ENCODE data around the gene ANXA10. TPM values are rescaled to one million over a fixed set of nuclear protein-coding genes. Genes with fewer than 3 reads are reported as not detected.
"Not testable (repeated sequence)": the region's sequence is repeated elsewhere in the genome, so short reads cannot be mapped to it uniquely, and the experiment has no call there.

ANXA10 gene
- total RNA-seq, 1 experiment from 2014 or later: 50.8 TPM

DNA sequence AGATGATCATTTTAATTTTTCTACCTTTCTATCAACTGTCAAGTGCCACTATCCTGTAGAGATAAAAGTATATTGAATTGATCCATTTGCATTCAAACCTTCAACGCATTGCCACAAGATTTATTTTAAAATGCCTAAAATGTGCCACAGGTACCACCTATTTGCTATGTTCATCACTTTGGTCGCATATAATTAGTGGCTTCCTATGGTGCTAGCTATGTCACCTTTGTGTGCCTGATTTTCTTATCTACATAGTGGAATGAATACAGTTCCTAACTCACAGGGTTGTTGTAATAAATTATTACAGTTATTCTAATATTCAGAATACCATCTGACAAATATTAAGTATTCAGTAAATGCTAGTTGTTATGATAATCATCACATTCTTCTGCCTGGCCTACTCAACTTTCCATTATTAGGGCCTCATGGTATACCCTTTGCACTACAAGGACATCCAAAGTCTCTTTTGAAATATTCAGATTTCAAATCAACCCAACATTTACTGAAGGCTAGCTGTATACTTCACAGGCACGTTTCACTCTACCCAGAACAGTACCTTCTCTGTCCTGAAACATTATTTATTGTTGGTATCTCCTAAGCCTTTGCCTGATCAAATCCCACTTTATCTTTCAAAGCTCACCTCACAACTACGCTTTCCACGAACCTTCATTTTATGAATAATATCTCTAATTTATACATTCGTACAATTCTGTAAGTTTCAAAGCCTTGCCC lies 62.4 kb downstream of the ANXA10 start:
- DNase-seq (ENCODE audit: low spot score): no peak

GRCh38 chr4:168162604-168163003 lies 70.3 kb downstream of the ANXA10 start:
- DNase-seq (ENCODE audit: low spot score): peak; percentile 7

GRCh38 chr4:168163106-168163505 lies 70.8 kb downstream of the ANXA10 start:
- DNase-seq (ENCODE audit: low spot score): no peak

DNA sequence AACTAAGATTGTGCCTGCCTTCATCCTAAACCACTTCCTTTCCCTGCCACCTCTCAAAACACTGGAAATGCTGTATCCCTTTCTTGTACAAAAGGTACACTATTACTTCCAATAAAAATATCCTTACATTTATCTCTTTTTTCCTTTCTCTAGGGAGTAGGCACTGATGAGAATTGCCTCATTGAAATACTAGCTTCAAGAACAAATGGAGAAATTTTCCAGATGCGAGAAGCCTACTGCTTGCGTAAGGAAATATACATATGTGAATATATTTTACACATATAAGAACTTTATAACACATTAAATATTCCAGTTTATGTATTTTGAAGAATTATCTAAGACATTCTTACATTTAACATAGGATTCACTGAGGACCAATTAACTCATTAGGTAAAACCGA lies 71.7 kb downstream of the ANXA10 start:
- DNase-seq (ENCODE audit: low spot score): no peak

DNA sequence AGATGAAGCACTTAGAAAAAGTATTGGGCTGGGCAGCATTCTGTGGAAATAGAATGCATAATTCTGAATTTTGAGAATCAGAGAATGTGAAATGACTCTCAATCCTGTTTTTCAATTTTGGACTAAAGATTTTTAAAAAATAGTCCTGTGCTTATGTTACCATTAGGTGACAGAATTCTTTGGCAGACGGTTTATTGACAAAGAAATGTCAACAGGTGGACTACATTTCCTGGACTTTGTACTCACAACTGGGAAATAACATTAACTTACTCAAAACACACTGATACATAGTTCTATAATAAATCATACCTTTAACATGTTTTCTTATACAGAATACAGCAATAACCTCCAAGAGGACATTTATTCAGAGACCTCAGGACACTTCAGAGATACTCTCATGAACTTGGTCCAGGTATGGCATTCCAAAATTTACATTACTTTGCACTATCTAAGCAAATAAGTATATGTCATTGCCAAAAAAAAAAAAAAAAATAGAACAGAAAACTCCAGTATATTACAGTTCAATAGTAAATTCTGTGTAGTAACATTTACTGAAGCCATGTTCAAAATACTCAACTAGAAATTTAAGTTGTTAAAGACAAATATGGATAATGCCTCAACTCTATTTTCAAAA lies 72.7 kb downstream of the ANXA10 start:
- peak; percentile 16 for DNase-seq (ENCODE audit: low spot score)

DNA sequence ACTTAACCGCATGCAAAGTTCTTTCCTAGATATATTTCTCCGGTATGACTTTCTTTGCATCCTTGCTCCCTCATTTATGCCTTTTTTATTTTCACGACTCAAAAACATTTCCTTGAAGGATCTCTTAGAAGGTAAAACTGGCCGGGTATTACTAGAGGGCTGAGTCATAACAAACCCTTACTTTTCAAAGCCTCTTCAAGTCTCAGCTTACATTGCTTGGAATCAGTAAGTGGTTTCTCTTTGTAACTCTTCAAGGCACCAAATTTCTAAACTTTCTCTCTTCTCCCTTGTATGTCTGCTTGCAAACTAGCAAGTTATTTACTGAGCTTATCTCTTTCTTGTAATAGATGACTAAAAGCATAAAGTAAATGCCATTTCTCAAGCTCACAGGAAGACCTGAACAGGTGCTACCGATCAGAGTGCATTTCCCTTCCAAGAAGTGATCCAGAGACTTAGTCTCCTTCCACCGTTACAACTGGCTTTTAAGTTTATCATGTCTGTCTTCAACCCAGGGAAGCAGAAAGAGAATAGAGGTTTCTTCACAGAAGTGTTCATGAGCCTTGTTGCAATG lies 75.5 kb downstream of the ANXA10 start:
- DNase-seq (ENCODE audit: low spot score): no peak

DNA sequence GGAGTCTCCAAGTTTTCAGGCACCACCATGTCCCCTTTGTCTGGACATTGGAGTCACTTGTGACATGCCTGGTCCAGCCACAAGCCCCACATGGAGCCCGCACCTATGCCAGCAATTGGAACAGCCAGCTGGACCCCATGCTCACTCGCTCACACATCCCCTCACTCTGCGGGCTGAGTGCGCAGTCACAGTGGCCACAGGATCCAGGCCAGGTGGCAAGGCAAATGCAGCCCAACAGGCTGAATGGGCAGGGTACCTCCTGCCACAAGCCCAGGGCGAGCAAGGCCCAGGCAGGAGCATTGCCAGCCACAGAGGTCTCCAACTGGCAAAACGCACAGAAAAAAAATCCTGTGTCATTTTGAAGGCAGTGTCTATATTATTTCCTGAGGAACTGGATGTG lies 82.0 kb downstream of the ANXA10 start:
- DNase-seq (ENCODE audit: low spot score): no peak

GRCh38 chr4:168177546-168178149 lies 85.3 kb downstream of the ANXA10 start:
- no peak for DNase-seq (ENCODE audit: low spot score)

DNA sequence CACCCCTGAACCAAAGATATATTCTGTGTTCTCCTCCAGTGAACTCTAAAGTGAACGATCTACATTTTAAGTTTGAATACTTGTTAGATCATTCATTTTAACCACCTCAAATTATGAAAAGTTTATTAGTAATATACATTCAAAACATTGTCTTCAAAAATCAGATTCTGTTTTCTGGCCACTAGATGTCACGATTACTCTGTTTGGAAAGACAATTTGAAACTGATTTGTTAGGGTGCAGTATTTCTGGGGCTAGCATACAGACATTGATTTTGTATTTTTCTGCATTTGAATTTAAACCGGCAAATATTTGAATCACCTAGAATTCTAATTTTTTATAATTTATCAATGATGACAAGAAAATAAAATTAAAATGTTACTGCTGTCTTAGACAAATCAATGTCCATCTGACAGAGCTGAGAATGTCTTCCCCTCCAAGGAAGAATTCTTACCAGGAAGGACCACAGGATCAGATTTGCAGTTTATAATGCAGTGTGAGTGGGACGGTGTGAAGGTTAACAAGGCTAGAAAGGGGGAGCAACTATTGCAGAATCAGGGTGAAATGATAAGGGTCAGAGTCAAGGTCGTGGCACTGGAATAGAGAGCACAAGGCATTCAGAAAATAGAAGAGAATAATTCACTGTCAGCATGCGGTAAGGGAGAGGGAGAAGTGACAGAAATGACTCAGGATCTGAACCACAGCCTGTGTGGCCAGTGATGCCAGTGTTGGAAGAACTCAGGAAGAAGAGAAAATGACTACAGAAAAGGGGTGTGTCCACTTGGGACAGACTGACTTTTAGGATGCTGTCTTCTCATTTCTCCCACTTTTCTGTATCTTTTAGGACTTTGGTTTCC lies 91.6 kb downstream of the ANXA10 start:
- DNase-seq (ENCODE audit: low spot score): peak; percentile 52

GRCh38 chr4:168188754-168189153 lies 96.4 kb downstream of the ANXA10 start:
- DNase-seq (ENCODE audit: low spot score): no peak

DNA sequence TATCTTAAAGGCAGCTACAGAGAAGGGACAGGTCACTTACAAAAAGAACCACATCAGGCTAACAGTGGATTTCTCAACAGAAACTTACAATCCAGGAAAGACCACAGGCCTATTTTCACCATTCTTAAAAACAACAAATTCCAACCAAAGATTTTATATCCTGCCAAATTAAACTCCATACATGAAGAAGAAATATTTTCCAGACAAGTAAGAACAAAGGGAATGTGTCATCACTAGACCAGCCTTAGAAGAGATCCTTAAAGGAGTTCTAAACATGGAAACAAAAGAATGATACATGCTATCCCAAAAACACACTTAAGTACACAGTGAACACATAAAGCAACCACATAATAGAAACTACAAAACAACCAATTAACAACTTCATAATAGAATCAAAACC lies 105.6 kb downstream of the ANXA10 start:
- DNase-seq (ENCODE audit: low spot score): no peak

DNA sequence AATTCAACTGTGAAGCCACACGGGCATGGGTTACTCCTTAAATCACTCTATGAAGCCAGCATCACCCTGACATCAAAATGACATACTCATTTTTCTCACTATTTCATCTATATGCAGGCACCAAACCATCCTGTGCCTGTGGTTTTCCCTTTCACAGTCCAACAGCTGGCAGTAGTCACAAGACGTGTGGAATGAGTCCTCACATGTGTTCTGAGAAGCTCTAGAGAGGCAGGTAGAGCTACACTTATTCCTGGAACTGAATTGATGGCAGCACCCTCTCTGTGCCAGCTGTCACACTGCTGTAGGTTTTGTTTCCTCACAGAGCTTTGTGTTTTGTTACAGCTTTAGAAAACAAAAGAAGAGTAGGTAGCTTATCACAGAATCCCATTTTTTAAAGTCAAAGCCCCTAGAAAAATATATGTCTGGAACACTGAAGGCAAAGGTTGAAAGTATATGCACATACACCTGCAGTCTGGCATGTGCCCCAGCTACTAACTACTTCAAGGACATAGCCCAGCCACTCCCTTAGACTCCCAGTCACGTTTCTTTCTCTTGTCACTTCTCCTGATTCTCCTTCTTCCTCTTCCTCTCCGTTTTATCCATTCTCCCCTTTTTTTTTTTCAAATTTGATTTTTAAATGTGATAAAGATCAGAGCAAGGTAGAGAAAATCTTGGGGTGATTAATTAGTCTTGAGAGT lies 107.1 kb downstream of the ANXA10 start:
- no peak for DNase-seq (ENCODE audit: low spot score)

- DNase-seq (ENCODE audit: low spot score): peak; percentile 9
These were observed 108.3 kb downstream of the ANXA10 start for GRCh38 chr4:168200685-168201084.

DNA sequence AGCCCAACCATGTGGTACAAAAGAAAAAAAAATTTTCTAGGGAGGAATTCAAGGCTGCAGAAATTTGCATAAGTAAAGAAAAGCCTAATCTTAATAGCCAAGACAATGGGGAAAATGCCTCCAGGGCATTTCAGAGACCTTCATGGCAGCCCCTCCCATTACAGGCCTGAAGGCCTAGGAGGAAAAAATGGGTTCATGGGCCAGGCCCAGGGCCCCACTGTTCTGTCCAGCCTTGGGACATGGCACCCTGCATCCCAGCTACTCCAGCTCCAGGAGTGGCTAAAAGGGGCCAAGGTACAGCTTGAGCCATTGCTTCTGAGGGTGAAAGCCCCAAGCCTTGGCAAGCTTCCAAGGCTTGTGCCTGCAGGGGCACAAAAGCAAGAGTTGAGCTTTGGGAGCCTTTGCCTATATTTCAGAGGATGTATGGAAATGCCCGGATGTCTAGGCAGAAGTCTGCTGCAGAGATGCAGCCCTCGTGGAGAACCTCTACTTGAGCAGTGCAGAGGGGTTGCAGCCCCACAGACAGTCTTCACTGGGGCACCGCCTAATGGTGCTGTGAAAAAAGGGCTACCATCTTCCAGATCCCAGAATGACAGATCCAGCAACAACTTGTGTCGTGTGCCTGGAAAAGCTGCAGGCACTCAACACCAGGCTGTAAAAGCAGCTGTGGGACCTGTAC lies 111.0 kb downstream of the ANXA10 start:
- no peak for DNase-seq (ENCODE audit: low spot score)

DNA sequence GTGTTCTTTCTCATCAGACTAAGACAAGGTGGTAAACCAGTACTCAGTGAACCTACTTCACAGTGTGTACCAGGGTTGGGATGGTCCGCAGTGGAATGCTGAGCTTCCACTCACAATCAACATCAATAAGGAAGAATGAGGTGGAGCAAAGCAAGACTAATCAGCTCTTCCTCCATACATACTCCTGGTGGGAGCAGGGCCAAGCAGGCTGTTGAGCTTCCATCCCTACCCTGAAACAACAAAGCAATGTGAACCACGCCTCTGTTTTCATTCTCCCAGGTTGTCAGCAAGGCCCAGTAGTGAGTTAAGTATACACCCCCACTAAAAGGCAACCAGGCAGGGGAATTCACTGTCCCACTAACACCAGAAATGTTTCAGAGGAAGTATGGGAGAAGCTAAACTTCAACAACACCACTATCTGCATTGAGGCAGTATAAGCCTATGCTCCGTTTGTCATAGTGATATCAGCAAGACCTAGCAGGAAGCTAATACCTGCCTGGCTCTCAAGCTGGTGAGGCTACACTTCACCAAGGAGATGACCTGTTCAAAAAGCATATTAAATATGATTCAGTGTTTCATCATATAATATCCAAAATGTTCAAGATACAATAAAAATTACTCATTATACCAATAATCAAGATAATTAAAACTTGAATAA lies 116.7 kb downstream of the ANXA10 start:
- DNase-seq (ENCODE audit: low spot score): no peak

GRCh38 chr4:168212656-168213055 lies 120.3 kb downstream of the ANXA10 start:
- no peak for DNase-seq (ENCODE audit: low spot score)

DNA sequence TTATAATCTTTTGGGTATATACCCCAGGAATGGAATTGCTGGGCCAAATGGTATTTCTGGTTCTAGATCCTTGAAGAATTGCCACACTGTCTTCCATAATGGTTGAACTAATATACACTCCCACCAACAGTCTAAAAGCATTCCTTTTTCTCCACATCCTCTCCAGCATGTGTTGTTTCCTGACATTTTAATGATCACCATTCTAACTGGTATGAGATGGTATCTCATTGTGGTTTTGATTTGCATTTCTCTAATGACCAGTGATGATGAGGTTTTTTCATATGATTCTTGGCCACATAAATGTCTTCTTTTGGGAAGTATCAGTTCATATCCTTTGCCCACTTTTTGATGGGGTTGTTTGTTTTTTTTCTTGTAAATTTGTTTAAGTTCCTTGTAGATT lies 121.2 kb downstream of the ANXA10 start:
- not testable (repeated sequence) for DNase-seq (ENCODE audit: low spot score)

DNA sequence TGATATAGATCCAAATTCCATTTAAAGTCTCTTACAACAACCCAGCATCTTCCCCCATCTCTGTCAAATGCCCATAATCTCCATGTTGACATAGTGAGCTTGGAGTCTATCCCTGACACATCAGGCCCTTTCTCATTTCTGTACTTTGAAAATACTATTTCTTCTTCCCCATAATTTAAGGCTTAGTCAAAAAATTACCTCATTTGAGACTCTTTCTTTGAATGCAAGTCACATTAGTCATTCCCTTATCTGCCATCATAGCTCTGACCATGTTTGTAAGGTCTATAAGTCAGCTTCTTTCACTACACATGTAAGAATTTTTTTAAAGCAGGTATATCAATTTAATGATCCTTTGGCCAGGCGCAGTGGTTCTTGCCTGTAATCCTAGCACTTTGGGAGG lies 126.3 kb downstream of the ANXA10 start:
- no peak for DNase-seq (ENCODE audit: low spot score)

- no peak for DNase-seq (ENCODE audit: low spot score)
These were observed 128.6 kb downstream of the ANXA10 start for GRCh38 chr4:168220893-168221292.

- DNase-seq (ENCODE audit: low spot score): peak; percentile 13
These were observed 129.0 kb downstream of the ANXA10 start for GRCh38 chr4:168221301-168221700.
